ELR (cell line): ENCODE results near the gene RIPK4.

Experiments used
- DNase-seq: peaks from one replicate; pipeline ENCODE4 v3.0.0-alpha.2; 2015; ENCODE audit warnings: low read depth

Gene RIPK4

GRCh38 chr21:41766883-41767605 is at the start of gene RIPK4:
TSS of gene RIPK4 (minus strand) at chr21:41767052. CDS start at chr21:41767041, 11 bp downstream.
- DNase-seq = peak; percentile 54

GRCh38 chr21:41815652-41816582 is 49.1 kb upstream of the RIPK4 start:
- DNase-seq = no peak

DNA sequence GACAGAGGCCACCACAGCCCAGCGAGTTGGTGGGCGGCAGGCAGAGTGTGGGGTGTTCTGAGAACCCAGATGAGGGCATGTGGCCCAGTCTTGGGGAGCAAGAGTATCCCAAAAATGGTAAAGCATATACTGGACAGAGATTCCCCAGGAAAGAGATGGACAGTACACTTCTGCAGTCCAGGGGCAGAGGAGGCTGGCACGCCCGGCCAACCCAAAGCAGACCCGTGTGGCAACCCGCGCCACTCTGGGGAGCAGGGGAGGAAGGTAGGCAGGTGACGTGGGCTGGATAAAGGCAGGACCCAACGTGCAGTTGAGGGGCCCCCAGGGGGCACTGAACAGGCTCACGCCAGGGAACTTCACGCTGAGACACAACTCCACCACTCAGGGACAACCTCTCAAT is 46.4 kb upstream of the RIPK4 start:
- DNase-seq = no peak

DNA sequence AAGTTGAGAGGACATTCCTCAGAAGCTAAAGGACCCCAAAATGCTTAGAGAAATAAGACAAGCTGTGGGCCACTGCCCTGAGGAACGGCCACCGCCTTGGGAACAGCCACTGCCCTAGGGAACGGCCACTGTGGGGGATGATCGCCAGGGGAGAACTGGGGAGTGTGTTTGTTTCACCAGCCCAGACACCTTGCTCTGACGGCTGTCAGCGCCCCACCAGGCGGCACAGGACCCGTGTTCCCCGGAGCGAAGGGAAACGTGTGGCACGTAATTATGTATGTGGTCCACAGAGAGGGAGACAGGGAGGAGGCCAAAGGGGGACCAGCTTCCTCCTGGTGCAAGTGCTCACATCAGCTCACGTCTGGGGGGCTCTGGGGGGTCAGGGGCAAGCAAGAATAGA is 45.8 kb upstream of the RIPK4 start:
- DNase-seq = no peak

DNA sequence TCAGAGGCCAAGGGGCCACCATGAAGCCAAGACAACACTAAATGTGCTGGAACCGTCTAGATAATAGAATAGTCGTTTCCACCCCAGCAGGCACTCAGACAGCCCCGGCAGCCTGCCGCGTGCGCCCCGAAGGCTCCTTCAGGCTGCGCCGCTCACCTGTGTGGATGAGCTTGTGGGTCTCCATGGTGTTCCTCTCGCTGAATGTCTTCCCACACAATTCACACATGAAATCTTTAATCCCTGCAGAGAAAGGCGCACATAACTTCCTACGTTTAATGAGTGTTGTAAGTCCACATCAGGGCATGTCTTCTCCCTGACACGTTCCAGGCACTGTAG is 43.7 kb upstream of the RIPK4 start:
- no peak for DNase-seq

- no peak for DNase-seq
Observed at GRCh38 chr21:41809891-41810596, 43.2 kb upstream of the RIPK4 start.

DNA sequence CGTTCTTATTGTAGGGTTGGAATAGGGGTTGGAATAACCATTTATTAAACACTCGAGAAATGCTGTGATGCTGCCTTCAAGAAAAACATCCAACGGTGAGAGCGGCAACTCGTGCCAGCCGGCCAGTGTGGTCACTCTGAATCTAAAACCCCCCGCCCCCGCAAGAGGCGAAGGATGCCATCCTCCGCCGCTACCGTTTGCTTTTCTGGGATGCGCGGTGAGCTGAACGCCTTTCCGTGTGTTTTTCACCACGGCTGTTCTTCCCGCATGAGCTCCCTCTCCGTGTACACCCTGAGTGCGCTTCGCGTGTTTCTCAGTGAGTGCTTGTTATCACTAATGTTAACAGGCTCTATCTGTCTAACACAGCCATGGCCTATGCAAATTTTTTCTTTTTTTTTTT is 42.0 kb upstream of the RIPK4 start:
- no peak for DNase-seq

GRCh38 chr21:41808094-41808493 is 41.2 kb upstream of the RIPK4 start:
- no peak for DNase-seq

GRCh38 chr21:41806773-41807172 is 39.9 kb upstream of the RIPK4 start:
- DNase-seq = no peak

GRCh38 chr21:41805643-41806042 is 38.8 kb upstream of the RIPK4 start:
- DNase-seq = no peak

GRCh38 chr21:41805038-41805437 is 38.2 kb upstream of the RIPK4 start:
- no peak for DNase-seq

- DNase-seq = no peak
Observed at GRCh38 chr21:41804381-41804780, 37.5 kb upstream of the RIPK4 start.

DNA sequence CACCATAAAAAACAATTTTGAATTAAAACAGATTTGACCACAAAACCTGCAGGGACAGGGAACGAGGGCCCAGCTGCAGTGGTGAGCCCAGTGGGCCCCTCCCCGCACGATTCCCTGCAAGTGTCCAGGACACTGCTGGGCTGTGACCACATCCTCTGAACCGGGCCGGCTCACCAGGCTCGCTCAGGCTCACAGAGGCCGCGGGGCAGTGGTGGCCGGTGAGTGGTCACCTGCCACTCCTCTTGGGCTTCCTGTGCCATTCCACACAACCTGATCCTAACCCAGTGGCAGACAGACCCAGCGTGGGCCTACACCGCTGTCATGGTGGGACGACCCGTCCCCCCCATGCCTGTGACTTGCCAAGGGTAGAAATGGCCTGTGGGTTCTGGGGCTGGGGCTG is 36.5 kb upstream of the RIPK4 start:
- DNase-seq = no peak

GRCh38 chr21:41802684-41803083 is 35.8 kb upstream of the RIPK4 start:
- DNase-seq = no peak

DNA sequence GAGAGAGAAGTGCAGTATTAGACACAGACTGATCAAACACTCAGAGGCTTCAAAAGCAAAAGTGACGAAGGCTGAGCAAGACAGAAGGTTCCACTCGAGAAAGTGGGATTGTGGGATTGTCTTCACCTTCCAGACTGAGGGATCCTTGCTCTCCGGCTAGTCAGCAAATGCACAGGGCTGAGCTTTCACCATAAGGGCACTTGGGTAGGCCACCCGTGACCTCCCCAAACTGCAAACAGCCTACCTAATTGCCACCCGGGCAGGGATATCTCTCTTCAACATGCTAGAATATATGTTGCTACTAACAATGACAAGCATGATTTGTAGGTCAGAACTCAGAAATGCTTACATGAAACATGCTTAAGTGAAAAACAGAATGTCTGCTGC is 35.3 kb upstream of the RIPK4 start:
- no peak for DNase-seq

- DNase-seq = no peak
Observed at GRCh38 chr21:41801321-41802197, 34.7 kb upstream of the RIPK4 start.

- DNase-seq = no peak
Observed at GRCh38 chr21:41800425-41801320, 33.8 kb upstream of the RIPK4 start.

DNA sequence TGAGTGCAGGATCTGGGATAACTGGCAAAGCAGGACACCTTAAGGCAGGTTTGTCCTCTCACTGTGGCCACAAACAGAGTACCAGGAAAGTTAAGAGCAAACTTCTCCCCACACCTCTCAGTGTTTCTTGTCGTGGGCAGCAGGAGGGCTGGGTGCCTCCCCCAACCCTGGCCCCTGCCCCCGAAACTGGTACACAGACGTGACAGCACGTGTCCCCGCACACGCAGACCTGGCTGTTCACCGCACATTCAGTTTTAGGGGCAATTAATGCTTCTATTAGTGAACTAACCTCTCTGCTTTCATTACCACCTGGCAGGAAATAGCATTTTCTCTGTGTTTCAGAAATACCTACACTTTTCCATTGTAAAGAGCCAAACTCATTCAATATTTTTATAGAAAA is 32.9 kb upstream of the RIPK4 start:
- no peak for DNase-seq

DNA sequence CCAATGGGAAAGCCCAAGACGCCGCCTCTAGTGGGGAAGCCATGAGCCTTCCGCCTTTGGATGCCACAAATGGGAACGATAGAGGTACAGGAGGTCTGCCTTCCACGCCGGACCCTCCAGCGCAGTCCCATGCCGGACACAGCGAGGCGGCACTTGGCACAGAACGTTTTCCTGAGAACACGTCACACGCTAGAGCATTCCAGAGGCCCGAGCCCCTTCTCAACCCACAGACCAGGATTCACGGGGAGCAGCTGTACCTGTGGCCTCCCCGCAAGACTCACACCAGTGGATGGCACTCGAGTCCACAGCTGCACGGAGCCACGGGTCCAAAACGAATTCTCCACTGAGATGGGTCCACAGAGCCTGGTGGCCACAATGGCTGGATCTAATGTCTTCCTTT is 31.5 kb upstream of the RIPK4 start:
- no peak for DNase-seq

DNA sequence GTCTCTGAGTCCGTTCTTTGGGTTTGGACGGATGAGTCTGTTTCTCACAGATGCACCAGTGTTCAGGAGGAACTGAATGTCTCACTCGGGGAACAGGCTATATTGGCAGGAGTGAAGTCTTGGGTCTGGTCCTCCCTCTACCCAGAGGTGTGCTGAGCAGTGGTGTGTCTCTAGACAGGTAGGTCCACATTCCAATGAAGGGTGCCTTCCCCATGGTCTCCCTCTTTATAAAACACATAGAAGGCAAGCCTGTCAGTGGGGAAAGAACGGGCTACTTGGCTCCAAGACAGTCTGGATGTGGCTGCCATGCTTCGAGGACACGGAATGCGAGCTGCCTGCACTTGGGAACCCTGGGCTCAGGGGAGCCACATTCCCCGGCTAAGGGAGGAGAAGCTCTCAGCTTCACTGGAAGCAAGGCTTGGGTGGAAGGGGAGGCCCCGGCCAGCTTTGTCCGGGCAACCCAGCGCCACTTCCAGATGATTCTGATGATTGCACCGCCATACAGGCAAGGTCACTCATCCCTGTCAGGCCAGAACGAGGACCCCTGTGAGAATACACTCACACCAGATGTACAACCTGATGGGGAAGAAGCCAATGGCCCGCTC is 29.7 kb upstream of the RIPK4 start:
- no peak for DNase-seq
